NOMO-1 (cell line): ENCODE results near the gene ZNRD2.
A peak's percentile ranks its signal among the peaks of the same experiment; 100 is the strongest.
"Not testable (repeated sequence)": the region's sequence is repeated elsewhere in the genome, so short reads cannot be mapped to it uniquely, and the experiment has no call there.

ENCODE experiments used
- DNase-seq, 2 experiments: peaks; one replicate each; lab custom pipeline; 2025; ENCODE audit not compliant: unreplicated experiment in 2 of 2; lab: John Stamatoyannopoulos, UW

The ZNRD2 gene, protein sequence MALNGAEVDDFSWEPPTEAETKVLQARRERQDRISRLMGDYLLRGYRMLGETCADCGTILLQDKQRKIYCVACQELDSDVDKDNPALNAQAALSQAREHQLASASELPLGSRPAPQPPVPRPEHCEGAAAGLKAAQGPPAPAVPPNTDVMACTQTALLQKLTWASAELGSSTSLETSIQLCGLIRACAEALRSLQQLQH

DNA sequence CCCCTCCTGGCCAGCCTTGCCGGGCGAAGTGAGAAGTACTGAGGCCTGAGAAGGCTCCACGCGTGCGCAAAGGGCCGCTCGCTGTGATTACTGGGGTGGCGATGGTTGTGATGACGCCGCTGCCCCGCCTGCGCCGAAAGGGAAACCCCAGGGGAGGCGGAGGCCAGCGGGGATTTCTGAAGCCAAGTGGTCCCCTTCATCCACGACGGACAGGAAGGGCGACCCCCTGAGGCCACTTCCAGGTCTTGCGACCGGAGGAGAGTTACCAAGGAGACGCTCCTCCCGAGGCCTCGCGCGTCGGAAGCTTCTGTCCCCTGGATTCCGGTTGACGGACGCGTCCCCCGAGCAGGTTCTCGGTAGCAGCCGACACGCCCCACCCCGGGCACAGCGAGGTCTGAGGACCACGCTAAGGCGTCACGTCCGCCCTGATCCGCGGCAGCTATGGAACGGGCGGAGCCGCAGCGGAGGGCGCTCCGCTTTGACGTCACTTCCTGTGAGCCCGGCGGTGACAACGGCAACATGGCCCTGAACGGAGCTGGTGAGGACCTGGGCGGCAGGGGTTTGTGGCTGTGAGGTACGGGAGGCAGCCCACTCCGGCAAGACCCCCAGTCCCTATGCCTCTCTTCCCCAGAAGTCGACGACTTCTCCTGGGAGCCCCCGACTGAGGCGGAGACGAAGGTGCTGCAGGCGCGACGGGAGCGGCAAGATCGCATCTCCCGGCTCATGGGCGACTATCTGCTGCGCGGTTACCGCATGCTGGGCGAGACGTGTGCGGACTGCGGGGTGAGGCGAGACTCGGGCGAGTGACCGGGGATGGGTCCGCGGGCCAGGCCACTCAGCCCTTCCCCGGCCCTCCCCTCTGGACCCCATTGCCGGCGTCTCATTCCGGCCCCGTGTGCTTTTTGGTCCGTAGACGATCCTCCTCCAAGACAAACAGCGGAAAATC, at the start of gene ZNRD2:
Gene ZNRD2, plus strand, starts transcription at position 505 of the 946 bp plus-strand sequence. Its CDS starts 15 bp downstream, at position 520.
- peak; percentile 99 for DNase-seq

DNA sequence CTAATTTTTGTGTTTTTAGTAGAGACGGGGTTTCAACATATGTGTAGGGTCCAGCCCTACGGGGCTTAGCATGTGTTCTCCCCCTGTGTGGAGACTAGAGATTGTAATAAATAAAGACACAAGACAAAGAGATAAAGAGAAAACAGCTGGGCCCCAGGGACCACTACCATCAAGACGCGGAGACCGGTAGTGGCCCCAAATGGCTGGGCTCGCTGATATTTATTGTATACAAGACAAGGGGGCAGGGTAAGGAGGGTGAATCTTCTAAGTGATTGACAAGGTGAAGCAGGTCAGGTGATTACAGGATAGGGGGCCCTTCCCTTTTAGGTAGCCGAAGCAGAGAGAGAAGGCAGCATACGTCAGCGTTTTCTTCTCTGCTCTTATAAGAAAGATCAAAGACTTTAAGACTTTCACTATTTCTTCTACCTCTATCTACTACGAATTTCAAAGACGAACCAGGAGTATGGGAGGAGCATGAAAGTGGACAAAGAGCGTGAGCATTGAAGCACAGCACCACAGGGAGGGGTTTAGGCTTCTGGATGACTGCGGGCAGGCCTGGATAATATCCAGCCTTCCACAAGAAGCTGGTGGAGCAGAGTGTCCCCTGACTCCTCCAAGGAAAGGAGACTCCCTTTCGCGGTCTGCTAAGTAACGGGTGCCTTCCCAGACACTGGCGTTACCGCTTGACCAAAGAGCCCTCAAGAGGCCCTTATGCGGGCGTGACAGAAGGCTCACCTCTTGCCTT, 48.3 kb upstream of the ZNRD2 start:
- not testable (repeated sequence) for DNase-seq

DNA sequence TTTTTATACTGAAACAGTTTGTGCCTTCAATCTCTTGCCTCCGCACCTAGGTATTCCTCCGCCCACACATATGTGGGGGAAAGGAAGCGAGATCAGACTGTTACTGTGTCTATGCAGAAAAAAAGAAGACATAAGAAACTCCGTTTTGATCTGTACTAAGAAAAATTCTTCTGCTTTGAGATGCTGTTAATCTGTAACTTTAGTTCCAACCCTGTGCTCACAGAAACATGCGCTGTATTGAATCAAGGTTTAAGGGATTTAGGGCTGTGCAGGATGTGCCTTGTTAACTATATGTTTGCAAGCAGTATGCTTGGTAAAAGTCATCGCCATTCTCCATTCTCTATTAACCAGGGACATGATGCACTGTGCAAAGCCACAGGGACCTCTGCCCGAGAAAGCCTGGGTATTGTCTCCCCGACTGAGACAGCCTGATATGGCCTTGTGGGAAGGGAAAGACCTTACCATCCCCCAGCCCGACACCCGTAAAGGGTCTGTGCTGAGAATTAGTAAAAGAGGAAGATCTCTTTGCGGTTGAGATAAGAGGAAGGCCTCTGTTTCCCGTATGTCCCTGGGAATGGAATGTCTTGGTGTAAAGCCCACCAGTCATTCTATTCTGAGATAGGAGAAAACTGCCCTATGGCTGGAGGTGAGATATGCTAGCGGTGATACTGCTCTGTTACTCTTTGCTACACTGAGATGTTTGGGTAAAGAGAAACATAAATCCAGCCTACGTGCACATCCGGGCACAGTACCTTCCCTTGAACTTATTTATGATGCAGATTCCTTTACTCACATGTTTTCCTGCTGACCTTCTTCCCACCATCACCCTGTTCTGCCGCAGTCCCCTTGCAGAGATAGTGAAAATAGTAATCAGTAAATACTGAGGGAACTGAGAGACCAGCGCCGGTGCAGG, 47.3 kb upstream of the ZNRD2 start:
- peak; percentile 34 to 36 for DNase-seq

DNA sequence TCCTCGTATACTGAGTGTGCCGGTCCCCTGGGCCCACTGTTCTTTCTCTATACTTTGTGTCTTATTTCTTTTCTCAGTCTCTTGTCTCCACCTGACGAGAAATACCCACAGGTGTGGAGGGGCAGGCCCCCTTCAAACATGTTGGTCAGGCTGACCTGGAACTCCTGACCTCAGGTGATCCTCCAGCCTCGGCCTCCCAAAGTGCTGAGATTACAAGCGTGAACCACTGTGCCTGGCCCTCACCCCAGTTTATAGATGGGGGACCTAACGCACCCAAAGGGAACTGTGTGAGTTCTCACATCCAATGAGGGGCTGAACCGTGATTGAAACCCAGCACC, 46.7 kb upstream of the ZNRD2 start:
- not testable (repeated sequence) for DNase-seq

DNA sequence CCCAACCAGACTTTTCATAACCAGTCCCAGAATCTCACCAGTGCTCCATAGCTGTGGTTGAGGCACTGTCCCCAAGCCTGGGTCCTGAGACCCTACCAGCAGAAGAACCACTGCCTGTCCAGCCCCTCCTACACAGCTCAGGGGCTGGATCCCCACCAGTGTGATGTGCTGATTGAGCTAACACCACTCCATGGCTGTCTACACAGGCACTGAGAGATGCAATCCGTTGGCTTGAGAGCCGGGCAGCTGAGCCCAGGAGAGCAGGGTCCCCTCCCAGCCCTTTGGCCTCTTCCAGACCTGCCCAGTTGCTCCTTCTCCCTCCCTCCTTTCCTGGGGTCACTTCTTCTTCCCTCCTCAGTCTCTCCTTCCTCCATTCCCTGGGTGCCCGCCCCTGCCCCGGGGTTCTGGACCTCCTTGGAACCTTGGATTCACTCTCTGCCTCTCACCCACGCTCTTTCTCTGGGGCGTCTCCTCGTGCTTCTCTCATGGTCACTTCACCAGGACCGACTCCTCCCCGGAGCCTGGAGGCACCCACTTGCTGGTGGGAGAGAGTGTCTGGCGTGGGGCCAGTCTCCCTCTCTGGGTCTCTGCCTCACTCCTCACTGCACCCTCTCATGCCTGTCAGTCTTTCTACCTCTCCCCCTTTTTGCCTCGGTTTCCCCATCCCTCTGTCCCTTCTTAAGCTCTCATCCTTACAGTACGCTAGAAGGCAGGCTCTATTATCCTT, 46.1 kb upstream of the ZNRD2 start:
- DNase-seq = no peak

DNA sequence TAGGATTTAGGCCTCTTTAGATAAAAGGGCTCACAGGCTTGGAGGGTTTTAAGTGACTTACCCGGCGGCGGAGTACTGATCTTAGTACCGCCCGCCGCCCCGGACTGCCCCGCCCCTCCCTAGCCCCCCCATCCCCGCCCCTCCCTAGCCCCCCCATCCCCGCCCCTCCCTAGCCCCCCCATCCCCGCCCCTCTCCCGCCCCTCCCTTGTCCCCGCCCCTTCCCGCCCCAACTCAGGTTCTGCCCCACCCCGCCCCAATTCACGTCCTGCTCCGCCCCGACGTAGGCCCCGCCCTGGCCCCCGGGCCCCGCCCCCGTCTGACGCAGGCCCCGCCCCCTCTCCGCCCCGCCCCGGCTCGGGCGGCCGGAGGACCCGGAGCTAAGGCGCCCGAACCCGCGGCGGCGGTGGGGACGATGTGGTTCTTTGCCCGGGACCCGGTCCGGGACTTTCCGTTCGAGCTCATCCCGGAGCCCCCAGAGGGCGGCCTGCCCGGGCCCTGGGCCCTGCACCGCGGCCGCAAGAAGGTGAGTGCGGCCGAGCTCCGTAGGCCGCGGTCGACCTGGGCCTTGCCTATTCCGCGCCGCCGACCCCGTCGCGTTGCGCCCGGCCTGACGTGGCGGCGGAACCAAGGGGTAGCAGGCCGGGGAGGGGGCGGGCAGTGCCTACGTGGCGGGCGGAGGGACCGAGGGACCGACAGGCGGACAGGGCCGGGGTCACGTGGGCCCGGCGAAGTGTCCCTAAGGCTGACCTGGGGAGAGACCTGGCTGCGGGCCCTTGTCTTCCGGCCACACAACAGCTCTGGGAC, 45.3 kb upstream of the ZNRD2 start, which contains the start of gene SCYL1:
Gene SCYL1, plus strand, starts transcription at position 343 of the 805 bp plus-strand sequence. Its CDS starts 71 bp downstream, at position 414.
- DNase-seq = peak; percentile 40 to 61

DNA sequence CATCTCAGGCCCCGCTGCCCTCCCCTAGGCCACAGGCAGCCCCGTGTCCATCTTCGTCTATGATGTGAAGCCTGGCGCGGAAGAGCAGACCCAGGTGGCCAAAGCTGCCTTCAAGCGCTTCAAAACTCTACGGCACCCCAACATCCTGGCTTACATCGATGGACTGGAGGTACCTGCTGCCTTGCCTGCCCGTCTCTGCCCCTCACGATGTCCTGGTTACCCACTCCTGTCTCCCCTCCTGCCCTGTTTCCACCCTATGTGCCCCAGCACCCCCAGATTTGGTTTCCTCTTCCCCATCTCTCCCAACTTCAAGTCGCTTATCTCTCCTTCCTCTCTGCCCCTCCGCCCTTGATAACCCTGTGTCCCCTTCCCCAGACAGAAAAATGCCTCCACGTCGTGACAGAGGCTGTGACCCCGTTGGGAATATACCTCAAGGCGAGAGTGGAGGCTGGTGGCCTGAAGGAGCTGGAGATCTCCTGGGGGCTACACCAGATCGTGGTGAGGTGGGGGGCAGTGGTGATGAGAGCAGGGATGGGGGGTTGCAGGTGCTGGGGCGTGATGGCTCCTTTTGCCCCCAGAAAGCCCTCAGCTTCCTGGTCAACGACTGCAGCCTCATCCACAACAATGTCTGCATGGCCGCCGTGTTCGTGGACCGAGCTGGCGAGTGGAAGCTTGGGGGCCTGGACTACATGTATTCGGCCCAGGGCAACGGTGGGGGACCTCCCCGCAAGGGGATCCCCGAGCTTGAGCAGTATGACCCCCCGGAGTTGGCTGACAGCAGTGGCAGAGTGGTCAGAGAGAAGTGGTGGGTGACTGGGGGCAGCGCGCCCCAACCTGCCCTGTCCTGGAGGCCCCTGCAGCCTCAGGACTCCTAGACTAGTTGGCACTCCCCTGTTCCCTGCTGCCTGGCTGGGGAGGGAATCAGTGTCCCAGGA, 44.5 kb upstream of the ZNRD2 start:
- DNase-seq = no peak

DNA sequence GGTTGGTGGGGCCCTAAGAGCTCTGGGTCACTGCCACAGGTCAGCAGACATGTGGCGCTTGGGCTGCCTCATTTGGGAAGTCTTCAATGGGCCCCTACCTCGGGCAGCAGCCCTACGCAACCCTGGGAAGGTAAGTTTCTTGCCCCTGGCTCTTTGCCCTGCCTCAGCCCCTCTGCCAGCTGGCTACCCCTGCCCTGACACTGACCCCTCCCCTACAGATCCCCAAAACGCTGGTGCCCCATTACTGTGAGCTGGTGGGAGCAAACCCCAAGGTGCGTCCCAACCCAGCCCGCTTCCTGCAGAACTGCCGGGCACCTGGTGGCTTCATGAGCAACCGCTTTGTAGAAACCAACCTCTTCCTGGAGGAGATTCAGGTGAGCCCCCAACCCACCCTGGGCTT, 43.5 kb upstream of the ZNRD2 start:
- DNase-seq = no peak

DNA sequence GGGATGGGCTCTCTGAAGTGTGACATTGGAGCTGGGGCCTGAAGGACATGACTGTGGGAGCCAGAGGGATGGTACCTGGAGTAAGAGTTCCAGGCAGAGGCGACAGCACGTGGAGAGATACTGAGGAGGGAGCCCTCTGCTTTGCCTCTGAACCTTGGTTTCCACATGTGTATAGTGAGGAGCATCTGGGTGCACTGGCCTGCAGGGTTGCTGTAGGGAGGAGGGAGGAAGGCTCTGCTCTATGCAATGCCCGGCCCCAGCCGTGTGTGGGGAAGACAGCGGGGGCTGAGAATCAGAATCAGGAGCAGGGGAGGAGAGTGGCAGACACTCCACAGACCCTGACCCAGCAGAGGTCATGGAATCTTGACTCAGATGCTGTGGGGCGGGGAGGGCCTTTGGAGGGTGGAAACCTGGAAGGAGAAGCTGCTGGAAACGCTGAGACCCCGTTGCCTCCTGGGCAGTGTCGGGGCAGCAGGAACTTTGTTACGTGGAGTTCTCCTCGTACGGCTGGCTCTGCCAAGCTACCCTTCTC, 41.4 kb upstream of the ZNRD2 start:
- DNase-seq = no peak

DNA sequence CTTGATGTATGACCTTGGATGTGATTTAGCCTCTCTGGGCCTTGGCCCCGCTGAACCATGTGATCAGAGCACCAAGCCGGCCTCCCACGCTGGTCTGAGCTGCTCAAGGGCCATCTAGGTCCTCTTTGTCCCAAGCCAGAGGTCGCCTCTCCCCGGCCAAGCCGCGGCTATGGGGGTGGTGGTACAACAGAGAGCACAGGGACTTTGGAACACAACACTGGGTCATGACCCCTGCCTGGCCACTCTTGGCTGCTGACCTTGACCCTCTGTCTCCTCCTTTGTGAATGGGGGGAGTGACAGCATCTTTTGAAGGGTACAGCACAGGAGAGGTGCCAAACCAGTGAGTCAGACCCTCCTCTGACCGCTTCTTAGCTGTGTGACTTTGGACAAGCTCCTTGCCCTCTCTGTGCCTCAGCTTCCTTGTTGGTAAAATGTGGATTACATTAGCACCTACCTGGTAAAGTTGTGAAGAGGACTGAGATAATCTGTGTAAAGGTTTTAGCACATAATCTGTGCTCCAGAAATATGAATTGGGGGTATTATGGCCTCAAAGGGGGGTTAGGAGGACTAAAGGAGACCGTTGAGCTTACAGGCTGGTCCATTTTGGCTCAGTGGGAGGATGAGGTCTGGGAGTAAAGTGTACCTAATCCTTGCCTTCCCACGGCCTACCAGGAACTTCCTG, 40.7 kb upstream of the ZNRD2 start:
- DNase-seq = no peak

DNA sequence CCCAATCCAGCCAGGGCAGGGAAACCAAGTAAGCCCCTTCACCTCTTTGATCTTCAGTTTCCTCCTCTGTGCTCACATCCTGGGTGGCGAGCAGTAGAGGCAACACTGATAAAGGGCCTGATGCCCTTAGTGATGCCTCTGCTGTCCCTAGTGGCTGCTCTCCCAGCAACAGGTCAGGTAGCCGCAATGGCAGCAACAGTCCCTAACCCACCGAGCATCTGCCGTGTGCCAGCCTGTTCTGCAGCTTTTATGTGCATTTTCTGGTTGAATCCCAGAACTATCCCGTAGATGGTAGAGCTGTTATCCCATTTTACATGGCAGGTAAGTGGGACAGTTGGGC, 40.1 kb upstream of the ZNRD2 start:
- no peak for DNase-seq

DNA sequence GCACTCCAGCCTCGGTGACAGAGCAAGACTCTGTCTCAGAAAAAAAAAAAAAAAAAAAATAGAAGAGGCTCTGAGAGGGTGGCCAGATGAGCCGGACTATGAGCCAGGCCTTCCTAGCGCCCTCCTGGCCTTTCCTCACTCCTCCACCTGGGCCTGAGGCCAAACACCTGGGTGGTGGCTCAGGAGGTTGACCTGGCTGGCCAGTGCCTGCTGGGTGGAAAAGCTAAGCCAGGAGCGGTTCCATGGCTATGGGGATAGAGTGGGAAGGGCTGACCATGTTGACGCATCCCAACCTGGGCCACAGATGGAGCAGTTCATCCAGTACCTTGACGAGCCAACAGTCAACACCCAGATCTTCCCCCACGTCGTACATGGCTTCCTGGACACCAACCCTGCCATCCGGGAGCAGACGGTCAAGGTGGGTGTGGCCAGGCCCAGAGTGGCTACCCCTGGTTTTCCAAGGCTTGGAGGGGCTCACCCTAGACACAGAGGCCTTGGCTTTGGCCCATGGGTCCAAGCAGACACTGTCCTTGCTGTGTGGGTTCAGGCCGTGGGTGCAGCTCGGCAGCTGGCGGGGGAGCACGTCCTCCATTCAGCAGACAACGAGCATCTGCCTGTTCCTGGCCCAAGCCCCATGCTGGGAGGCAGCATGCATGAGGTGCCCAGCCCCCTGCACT, 37.8 kb upstream of the ZNRD2 start:
- DNase-seq = no peak

DNA sequence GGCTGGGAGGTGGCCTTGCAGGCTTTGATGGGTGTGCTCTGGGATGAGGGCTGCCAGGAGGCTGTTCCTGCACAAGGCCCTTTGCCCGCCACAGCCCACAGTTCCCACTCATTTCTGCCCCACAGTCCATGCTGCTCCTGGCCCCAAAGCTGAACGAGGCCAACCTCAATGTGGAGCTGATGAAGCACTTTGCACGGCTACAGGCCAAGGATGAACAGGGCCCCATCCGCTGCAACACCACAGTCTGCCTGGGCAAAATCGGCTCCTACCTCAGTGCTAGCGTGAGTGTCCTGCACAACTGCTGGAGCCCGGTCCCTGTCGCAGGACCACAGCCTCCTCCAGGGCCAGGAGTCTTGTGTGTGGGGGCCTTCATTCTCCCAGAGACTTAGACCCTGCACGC, 35.2 kb upstream of the ZNRD2 start:
- no peak for DNase-seq

DNA sequence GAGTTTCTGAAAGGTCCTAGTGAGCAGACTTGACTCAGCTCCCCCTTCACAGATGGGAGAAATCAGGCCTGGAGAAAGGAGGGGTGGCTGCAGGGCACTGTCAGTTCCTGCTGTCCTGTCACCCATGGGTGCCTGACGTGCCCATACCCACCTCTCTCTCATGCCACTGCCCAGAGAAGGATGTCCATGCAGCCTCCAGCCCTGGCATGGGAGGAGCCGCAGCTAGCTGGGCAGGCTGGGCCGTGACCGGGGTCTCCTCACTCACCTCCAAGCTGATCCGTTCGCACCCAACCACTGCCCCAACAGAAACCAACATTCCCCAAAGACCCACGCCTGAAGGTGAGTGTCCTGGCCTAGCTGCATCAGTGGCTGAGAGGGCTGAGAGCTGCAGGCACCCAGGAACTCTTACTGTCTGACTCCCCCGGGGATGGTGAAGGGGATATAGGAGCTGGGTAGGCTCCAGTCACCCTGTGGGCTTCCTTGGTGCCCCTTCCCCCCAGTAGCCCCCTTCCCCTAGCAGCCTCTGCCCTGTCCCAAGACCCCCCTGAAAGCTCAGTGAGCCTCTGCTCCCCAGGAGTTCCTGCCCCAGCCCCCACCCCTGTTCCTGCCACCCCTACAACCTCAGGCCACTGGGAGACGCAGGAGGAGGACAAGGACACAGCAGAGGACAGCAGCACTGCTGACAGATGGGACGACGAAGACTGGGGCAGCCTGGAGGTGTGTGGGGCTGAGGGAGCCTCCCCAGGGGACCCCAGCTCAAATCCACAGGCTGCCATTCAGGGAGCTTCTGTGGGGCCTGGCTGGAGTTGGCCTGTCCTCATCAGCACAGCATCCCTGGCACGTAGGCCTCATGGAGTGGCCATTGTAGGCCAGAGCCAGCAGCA, 33.6 kb upstream of the ZNRD2 start:
- DNase-seq = no peak

DNA sequence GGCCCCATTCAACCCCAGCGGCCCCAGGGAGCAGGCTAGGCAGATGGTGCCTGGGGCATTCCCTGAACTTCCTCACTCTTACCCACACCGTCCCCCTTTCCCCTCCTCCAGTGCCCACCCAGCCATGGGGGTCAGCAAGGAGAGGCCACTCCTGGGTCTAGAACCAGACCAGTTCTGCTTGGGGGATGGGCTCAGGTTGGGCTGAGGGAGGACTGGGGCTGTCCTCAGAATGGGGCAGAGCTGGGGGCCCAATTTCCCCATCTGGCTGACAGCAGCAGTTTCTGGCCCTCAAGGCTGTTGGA, 33.0 kb upstream of the ZNRD2 start:
- no peak for DNase-seq
